Esophagus muscularis mucosa (tissue), 4 donors: ENCODE measurements around the gene FBXL19. TPM values are rescaled to one million over a fixed set of nuclear protein-coding genes. Genes with fewer than 3 reads are reported as not detected.

ENCODE experiments used
- small RNA-seq, 3 donors: library from RNA; depleted of rRNA; stranded (forward); fragments of <200 nt; gene quantifications; one replicate each; pipeline ENCODE3, GENCODE V24; 2016
- total RNA-seq, 4 donors: library from RNA; depleted of rRNA; stranded (reverse); fragments of >200 nt; gene quantifications; one replicate each; pipeline versions ENCODE4 v1.1.0 to v1.2.1, GENCODE V29; 2016

The FBXL19 gene
- total RNA-seq, 4 donors from 2014 or later = 12.1 to 28.1 (median 17.7) TPM

Small RNAs within 50 kb of the gene (small RNA-seq; reads per million reads assigned to genes)
- gene AC135048.1 (0 reads per million in 3 donors), gene MIR4519 (0 reads per million in 3 donors), gene MIR762 (0 reads per million in 3 donors)

Other genes with a start within 250 kb of the FBXL19 start
- gene SRCAP, start 224.4 kb upstream of the FBXL19 start, total RNA-seq = 10 to 100 TPM; 31.6 to 59.3 (median 41.0) TPM
- 10 to 100 TPM; 22.4 to 25.8 (median 23.5) TPM for gene PHKG2, start 175.1 kb upstream of the FBXL19 start, total RNA-seq
- 1 to 10 TPM in 2 of 4 donors, under 1 TPM in 2; 0.42 to 2.9 (median 1.4) TPM for gene CFAP119, start 161.5 kb upstream of the FBXL19 start, total RNA-seq
- gene RNF40, start 161.2 kb upstream of the FBXL19 start, total RNA-seq = 10 to 100 TPM; 61.9 to 86.9 (median 67.0) TPM
- 10 to 100 TPM; 10.4 to 17.1 (median 15.4) TPM for gene ZNF629, start 136.4 kb upstream of the FBXL19 start, total RNA-seq
- gene BCL7C, start 29.5 kb upstream of the FBXL19 start, total RNA-seq = 10 to 100 TPM; 42.1 to 57.9 (median 45.5) TPM
- 10 to 100 TPM in 2 of 4 donors, 1 to 10 TPM in 2; 6.2 to 18.8 (median 10.9) TPM for gene CTF1, start 27.0 kb upstream of the FBXL19 start, total RNA-seq
- gene ORAI3, start 25.5 kb downstream of the FBXL19 start, total RNA-seq = 10 to 100 TPM; 33.0 to 56.5 (median 45.8) TPM
- 10 to 100 TPM in 2 of 4 donors, 1 to 10 TPM in 2; 7.1 to 25.4 (median 9.9) TPM for gene SETD1A, start 34.2 kb downstream of the FBXL19 start, total RNA-seq
- 10 to 100 TPM; 15.4 to 33.0 (median 17.9) TPM for gene HSD3B7, start 61.6 kb downstream of the FBXL19 start, total RNA-seq
- 1 to 10 TPM in 3 of 4 donors, under 1 TPM in 1; 0.92 to 2.6 (median 1.8) TPM for gene STX1B, start 87.1 kb downstream of the FBXL19 start, total RNA-seq
- 10 to 100 TPM; 36.8 to 54.0 (median 41.0) TPM for gene STX4, start 110.0 kb downstream of the FBXL19 start, total RNA-seq
- 10 to 100 TPM in 3 of 4 donors, 1 to 10 TPM in 1; 9.6 to 19.3 (median 10.6) TPM for gene ZNF668, start 150.7 kb downstream of the FBXL19 start, total RNA-seq
- 10 to 100 TPM; 11.6 to 17.6 (median 15.5) TPM for gene ZNF646, start 150.8 kb downstream of the FBXL19 start, total RNA-seq
- gene PRSS53, start 165.4 kb downstream of the FBXL19 start, total RNA-seq = 1 to 10 TPM in 3 of 4 donors, under 1 TPM in 1; 0.83 to 2.3 (median 1.2) TPM
- gene VKORC1, start 171.2 kb downstream of the FBXL19 start, total RNA-seq = 100 to 1,000 TPM in 2 of 4 donors, 10 to 100 TPM in 2; 81.4 to 122 (median 108) TPM
- gene BCKDK, start 184.8 kb downstream of the FBXL19 start, total RNA-seq = 10 to 100 TPM; 34.1 to 73.7 (median 51.4) TPM
- gene KAT8, start 194.1 kb downstream of the FBXL19 start, total RNA-seq = 10 to 100 TPM; 61.0 to 83.4 (median 72.6) TPM
- gene PRSS8, start 212.2 kb downstream of the FBXL19 start, total RNA-seq = under 1 TPM in 1 of 4 donors, not detected in 3; 0.34 TPM
- 1 to 10 TPM; 2.7 to 8.4 (median 5.1) TPM for gene PRSS36, start 226.5 kb downstream of the FBXL19 start, total RNA-seq